ENCODE data around the gene PLEKHO1.

DNA sequence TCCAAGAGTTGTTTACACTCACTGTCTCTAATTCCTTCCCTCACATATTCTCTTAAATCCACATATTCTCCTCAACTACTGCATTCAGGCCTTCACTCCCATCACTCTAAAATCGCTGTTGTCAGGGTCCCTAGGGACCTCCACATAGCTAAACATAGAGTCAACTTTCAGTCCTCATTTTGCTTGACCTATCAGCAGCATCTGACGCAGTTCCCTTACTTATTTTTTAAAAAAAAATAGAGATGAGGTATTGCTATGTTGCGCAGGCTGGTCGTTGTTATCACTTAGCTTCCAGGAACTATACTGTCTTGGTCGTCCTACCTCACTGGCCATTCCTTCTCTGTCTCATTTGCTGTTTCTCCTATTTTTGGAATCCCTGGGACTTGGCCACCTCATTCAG is 11.7 kb upstream of the PLEKHO1 start:
- TF ChIP-seq, protein P1, sequence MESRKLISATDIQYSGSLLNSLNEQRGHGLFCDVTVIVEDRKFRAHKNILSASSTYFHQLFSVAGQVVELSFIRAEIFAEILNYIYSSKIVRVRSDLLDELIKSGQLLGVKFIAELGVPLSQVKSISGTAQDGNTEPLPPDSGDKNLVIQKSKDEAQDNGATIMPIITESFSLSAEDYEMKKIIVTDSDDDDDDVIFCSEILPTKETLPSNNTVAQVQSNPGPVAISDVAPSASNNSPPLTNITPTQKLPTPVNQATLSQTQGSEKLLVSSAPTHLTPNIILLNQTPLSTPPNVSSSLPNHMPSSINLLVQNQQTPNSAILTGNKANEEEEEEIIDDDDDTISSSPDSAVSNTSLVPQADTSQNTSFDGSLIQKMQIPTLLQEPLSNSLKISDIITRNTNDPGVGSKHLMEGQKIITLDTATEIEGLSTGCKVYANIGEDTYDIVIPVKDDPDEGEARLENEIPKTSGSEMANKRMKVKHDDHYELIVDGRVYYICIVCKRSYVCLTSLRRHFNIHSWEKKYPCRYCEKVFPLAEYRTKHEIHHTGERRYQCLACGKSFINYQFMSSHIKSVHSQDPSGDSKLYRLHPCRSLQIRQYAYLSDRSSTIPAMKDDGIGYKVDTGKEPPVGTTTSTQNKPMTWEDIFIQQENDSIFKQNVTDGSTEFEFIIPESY (IDR thresholded peaks at IDR 0.05; ENCODE audit: borderline replicate concordance, low read depth), result no peak
- no peak for TF ChIP-seq RAD21 (IDR thresholded peaks at IDR 0.05; ENCODE audit: low read length)
- no peak for TF ChIP-seq CTCF (IDR thresholded peaks at IDR 0.05)
- TF ChIP-seq TCF12 (IDR thresholded peaks at IDR 0.05), result no peak
- no peak for TF ChIP-seq IRF3 (IDR thresholded peaks at IDR 0.05; ENCODE audit: low read depth, low read length)
- no peak for TF ChIP-seq RCOR1 (IDR thresholded peaks at IDR 0.05; ENCODE audit: low read length)
- no peak for TF ChIP-seq FOXM1 (IDR thresholded peaks at IDR 0.05; ENCODE audit: low read depth)
- no peak for TF ChIP-seq NFIC (IDR thresholded peaks at IDR 0.05; ENCODE audit: borderline replicate concordance)
- TF ChIP-seq RFX5 (IDR thresholded peaks at IDR 0.05; ENCODE audit: low read length), result no peak
